Keratinocyte (primary cell): ENCODE results near the gene IL27RA. TPM values are rescaled to one million over a fixed set of nuclear protein-coding genes. Genes with fewer than 3 reads are reported as not detected.

Experiments
- DNase-seq: peaks from one replicate; pipeline ENCODE4 v3.0.0-alpha.2; 2011; ENCODE audit warnings: low read depth, missing footprints, low spot score
- FAIRE-seq: peaks from 2 replicates; lab custom pipeline; 2011; peaks lifted over from hg19 to GRCh38; lab: Jason Lieb, UNC
- H2AFZ ChIP-seq: 2 replicates; pipeline ENCODE4 v1.6.0; 2012; ENCODE audit warnings: low read length, control low read depth, inconsistent platforms; ENCODE audit not compliant: control insufficient read depth
- H3K27ac ChIP-seq: 2 replicates; pipeline ENCODE4 v1.5.1; 2011; ENCODE audit warnings: low read length; ENCODE audit not compliant: control insufficient read depth, insufficient read depth
- H3K27me3 ChIP-seq: 3 replicates; pipeline ENCODE4 v1.6.0; 2011; ENCODE audit warnings: low read length; ENCODE audit not compliant: control insufficient read depth, insufficient read depth; ENCODE audit errors: extremely low read depth
- H3K36me3 ChIP-seq, 2 experiments: 2 replicates in 1 of 2; 3 replicates in 1 of 2; pipeline ENCODE4 v1.5.1; 2011; ENCODE audit warnings: low read length in 2 of 2, mild to moderate bottlenecking in 1 of 2; ENCODE audit not compliant: control insufficient read depth in 2 of 2, insufficient read depth in 2 of 2; ENCODE audit errors: extremely low read depth in 1 of 2
- H3K4me1 ChIP-seq: 3 replicates; pipeline ENCODE4 v1.5.1; 2011; ENCODE audit warnings: low read length; ENCODE audit not compliant: control insufficient read depth, insufficient read depth; ENCODE audit errors: extremely low read depth
- H3K4me2 ChIP-seq: 3 replicates; pipeline ENCODE4 v1.6.0; 2011; ENCODE audit warnings: low read depth, low read length; ENCODE audit not compliant: control insufficient read depth, insufficient read depth; ENCODE audit errors: extremely low read depth
- H3K4me3 ChIP-seq, 3 experiments: fragments of 200-600 bp in 1 of 3; sonication (generic) in 1 of 3; 2 replicates in 2 of 3; 3 replicates in 1 of 3; pipeline ENCODE4 v1.5.1; 2011 to 2016; ENCODE audit warnings: low read length in 3 of 3, mild to moderate bottlenecking in 3 of 3, control low read depth in 2 of 3, inconsistent platforms in 1 of 3, low read depth in 1 of 3, mixed read lengths in 1 of 3, mixed run types in 1 of 3, moderate library complexity in 1 of 3; ENCODE audit not compliant: control insufficient read depth in 2 of 3, insufficient read depth in 2 of 3; ENCODE audit errors: extremely low read depth in 1 of 3
- H3K79me2 ChIP-seq: 2 replicates; pipeline ENCODE4 v1.6.0; 2012; ENCODE audit warnings: low read length; ENCODE audit not compliant: control insufficient read depth, insufficient read depth
- H3K9ac ChIP-seq: 3 replicates; pipeline ENCODE4 v1.6.0; 2011; ENCODE audit warnings: low read length; ENCODE audit not compliant: control insufficient read depth, insufficient read depth; ENCODE audit errors: extremely low read depth
- H3K9me1 ChIP-seq: 3 replicates; pipeline ENCODE4 v1.6.0; 2011; ENCODE audit warnings: low read length; ENCODE audit not compliant: control insufficient read depth, insufficient read depth; ENCODE audit errors: extremely low read depth
- H3K9me3 ChIP-seq: 2 replicates; pipeline ENCODE4 v1.5.1; 2012; ENCODE audit warnings: low read depth, low read length; ENCODE audit not compliant: control insufficient read depth
- H4K20me1 ChIP-seq: 3 replicates; pipeline ENCODE4 v1.6.0; 2011; ENCODE audit warnings: low read length; ENCODE audit not compliant: control insufficient read depth, insufficient read depth; ENCODE audit errors: extremely low read depth
- CTCF ChIP-seq, 3 experiments: IDR thresholded peaks in 1 of 3; conservative IDR thresholded peaks in 1 of 3; optimal IDR thresholded peaks in 1 of 3; 2 replicates in 2 of 3; 3 replicates in 1 of 3; pipeline versions ENCODE3 to v1.5.1; 2011; ENCODE audit warnings: low read length in 3 of 3, mild to moderate bottlenecking in 3 of 3, moderate library complexity in 2 of 3, control low read depth in 1 of 3, inconsistent platforms in 1 of 3; ENCODE audit not compliant: insufficient read depth in 2 of 3; ENCODE audit errors: extremely low read depth in 1 of 3
- EZH2 ChIP-seq: IDR thresholded peaks from one replicate; pipeline ENCODE4 v1.6.1; 2012; ENCODE audit warnings: inconsistent platforms, mild to moderate bottlenecking, low read length, moderate library complexity
- dilution Hi-C: fragments of 300-500 bp; cut with MboI; formaldehyde crosslinking; loops from one replicate; pipeline ENCODE4 v1.7.0; 2020; ENCODE audit warnings: low sequenced_read_pairs; ENCODE audit not compliant: extremely low pct_ligation_motif_present
- polyA plus RNA-seq, 5 experiments: library from polyadenylated mRNA; depleted of rRNA in 3 of 5; stranded (reverse) in 3 of 5; stranded (forward) in 1 of 5; unstranded in 1 of 5; fragments of >200 nt; gene quantifications; 1 replicate in 1 of 5; 2 replicates in 3 of 5; 3 replicates in 1 of 5; pipeline versions ENCODE4 v1.2.1 to v1.2.3, GENCODE V29; 2011 to 2012; ENCODE audit warnings: missing spikeins in 2 of 5, low read depth in 1 of 5, low replicate concordance in 1 of 5

Gene IL27RA
- polyA plus RNA-seq, 1 donor (not counting 4 experiments of a cell fraction or from before 2014, with no cell fraction given), result 2.2 TPM

DNA sequence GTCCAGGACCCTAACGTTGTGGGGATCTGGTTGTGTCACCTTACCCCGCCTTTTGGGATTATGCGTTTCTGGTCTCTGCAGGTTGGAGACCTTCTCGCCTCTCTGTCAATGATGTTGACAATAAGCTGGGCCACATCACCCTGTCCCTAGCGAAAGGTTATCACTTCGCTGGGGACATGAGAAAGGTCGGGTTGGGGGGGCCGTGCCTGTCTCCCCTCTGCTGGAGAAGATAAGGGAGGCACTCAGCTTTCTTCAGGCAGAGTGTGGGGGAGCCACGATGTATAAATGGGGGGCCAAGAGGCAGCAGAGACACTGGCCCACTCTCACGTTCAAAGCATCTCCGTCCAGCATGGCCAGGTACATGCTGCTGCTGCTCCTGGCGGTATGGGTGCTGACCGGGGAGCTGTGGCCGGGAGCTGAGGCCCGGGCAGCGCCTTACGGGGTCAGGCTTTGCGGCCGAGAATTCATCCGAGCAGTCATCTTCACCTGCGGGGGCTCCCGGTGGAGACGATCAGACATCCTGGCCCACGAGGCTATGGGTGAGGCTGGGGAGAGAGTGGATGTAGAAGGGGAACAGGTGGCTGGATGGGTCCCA, 3.6 kb upstream of the IL27RA start, which contains the start of gene RLN3:
Gene RLN3, plus strand, starts transcription at position 293 of the 595 bp plus-strand sequence. Its CDS starts 57 bp downstream, at position 350.
- H4K20me1 ChIP-seq, result no peaks in the 10 kb centered on the region
- no peak within 1 kb of the TSS for H3K4me3 ChIP-seq
- H3K4me1 ChIP-seq, result peaks cover 4% of the 10 kb centered on the region
- FAIRE-seq, result no peak
- H3K27ac ChIP-seq, result no peak within 1 kb of the TSS
- no peak within 1 kb of the TSS for H3K4me2 ChIP-seq
- H3K79me2 ChIP-seq, result no peaks in the 10 kb centered on the region
- DNase-seq, result no peak
- H3K9me1 ChIP-seq, result no peaks in the 10 kb centered on the region
- H3K27me3 ChIP-seq, result no peaks in the 10 kb centered on the region
- H3K9me3 ChIP-seq, result no peaks in the 10 kb centered on the region
- H3K36me3 ChIP-seq, result no peaks in the 10 kb centered on the region
- dilution Hi-C loops, result no loop called here
- H3K9ac ChIP-seq, result no peak within 1 kb of the TSS
- TF ChIP-seq CTCF (optimal IDR thresholded peaks at IDR 0.05 in 1 of 3, IDR thresholded peaks at IDR 0.05 in 1 of 3, conservative IDR thresholded peaks at IDR 0.05 in 1 of 3; ENCODE audit: extremely low read depth in 1 of 3, insufficient read depth in 2 of 3, low read length in 3 of 3), result no peak
- no peak for TF ChIP-seq EZH2
- no peak within 1 kb of the TSS for H2AFZ ChIP-seq

- H3K4me3 ChIP-seq, result no peak overlapping the region
- no peak for FAIRE-seq
- dilution Hi-C loops, result no loop called here
These were observed 2.7 kb upstream of the IL27RA start for GRCh38 chr19:14028901-14029300.

More at GRCh38 chr19:14028901-14029300, 2.7 kb upstream of the IL27RA start:
- no peaks in the 10 kb centered on the region for H3K9me3 ChIP-seq
- no peak overlapping the region for H3K27ac ChIP-seq
- H3K4me2 ChIP-seq, result no peak overlapping the region
- no peaks in the 10 kb centered on the region for H3K79me2 ChIP-seq
- DNase-seq, result no peak
- H3K36me3 ChIP-seq, result no peaks in the 10 kb centered on the region
- H4K20me1 ChIP-seq, result no peaks in the 10 kb centered on the region
- H3K9me1 ChIP-seq, result no peaks in the 10 kb centered on the region
- no peak overlapping the region for H3K9ac ChIP-seq
- TF ChIP-seq EZH2 (no peak), CTCF (optimal IDR thresholded peaks at IDR 0.05 in 1 of 3, IDR thresholded peaks at IDR 0.05 in 1 of 3, conservative IDR thresholded peaks at IDR 0.05 in 1 of 3; ENCODE audit: extremely low read depth in 1 of 3, insufficient read depth in 2 of 3, low read length in 3 of 3) (no peak)
- peaks cover 4% of the 10 kb centered on the region for H3K4me1 ChIP-seq
- H3K27me3 ChIP-seq, result no peaks in the 10 kb centered on the region
- no peak overlapping the region for H2AFZ ChIP-seq
